ENCODE results near the gene KRT74.

KRT74 gene

DNA sequence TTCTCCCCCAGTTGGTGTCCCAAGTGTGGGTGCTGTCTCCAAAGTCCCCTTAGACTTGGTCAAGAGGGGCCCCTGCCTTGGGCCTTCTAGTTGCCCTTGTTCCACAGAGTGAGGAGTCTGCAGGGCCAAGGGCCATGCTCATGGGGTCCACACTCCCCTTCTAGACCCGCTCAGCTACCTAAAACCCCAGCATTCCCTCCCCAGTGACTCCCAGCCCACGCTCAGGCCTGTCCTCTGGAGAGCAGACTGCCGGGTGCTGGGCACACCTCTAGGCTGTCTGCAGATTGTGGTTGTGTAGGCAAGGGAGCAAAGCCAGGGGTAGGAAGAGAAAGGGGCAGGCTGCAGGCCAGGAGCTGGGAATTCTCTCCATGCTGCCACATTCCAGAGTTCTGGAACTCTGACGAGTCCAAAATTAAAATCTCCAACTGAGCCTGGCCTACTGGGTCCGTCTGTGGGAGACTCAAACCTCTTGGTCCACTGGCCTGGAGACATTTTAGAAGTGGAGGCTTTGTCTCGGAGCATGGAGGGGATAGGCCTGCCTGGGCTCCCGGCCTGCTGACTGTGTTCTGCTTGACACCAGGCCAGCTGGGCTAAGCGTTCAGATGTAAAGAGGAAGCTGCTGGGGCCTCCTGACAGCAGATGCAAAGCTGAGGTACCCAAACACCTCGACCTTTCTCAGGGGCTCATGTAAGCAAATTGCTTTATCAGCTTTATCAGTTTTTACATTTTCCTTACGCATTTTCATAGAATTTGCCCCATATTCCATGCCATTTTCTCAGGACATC is 39.8 kb downstream of the KRT74 start:
- DNase-seq = no peak

DNA sequence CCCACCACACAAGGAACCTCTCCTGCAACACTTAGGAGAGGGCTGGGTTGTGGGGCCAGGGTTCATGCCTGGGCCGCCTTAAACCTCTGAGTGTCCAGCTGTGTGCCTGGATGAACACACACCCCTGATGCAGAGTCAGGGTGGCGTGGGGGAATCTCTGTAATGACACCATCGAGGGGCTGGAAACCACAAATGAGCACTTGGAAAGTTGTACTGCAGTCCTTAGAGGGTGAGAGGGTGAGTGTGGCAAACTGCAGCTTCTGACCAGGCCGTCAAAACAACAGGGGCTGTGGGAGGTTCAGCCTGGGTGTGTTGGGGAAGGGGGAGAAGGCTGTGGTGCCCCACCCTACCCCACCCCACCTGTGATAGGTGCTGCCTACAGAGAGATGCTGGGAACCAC is 41.0 kb downstream of the KRT74 start:
- no peak for DNase-seq

DNA sequence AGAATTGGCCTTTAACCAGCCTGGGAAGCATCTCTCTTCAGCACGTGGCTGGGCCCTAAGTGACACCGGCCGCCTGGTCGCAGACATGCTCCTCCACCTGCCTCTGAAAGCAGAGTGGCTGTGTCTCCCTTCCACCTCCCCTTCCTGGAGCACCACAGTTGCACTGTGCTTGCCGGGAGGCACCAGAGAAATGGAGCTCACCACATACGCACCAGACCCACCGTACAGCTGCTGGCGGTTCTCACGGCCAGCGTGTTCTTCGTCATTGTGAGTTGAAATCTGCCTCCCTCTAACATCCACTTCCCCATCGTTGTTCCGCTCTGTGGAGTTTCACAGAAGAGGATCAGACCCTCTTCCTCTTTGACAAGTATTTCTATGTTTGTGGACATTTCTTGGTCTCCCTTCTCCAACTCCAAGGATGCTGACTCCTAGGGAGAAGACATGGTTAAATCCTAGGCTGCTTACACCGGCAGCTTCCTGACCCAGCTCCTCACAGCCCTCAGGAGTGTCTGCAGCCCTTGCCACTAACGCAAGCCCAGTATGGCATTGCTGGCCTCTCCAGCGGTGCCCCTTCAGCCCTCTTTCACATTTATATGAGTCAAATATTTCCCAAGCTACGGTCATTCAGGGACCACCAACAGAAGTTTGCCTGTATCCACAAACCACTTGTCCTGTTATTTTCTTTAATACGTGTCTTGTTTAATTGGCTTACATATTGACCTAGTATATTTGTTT is 41.9 kb downstream of the KRT74 start:
- no peak for DNase-seq

DNA sequence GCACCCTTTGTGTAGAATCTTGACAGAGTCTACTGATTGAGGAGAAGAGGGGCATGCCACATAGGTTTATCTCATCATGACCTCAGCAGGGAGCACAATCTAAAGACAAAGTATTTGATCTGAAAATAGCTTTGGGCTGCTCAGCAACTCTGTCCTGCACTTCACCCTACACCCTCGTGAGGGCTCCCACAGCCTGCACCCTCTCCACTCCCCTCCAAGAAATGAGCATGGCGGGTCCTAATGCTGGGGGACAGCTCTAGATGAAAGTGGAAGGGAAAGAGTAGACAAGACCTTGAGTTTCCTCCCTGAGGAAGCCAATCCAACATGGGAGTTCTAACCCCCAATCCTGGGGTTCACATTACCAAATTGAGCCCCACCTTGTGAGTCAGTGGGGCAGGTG is 42.7 kb downstream of the KRT74 start:
- no peak for DNase-seq

DNA sequence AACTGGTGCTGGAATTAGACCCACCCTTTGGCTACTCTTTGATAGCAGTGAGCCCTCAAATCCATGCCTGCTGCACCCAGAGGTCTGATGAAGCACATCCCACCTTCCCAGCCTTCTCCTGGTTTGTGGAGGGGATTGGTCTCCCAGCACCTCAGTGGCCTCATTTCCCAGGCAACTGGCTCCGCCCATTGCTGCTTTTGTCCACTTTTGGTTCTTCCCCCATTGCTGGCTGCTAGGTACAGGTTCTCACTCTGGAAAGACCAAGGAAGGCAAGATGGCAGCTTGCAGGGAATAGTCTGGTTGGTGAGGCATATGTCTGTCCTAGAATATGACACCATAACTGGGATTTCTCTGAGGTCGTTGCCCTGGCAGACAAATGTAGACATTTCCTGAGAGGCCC is 43.3 kb downstream of the KRT74 start:
- no peak for DNase-seq

DNA sequence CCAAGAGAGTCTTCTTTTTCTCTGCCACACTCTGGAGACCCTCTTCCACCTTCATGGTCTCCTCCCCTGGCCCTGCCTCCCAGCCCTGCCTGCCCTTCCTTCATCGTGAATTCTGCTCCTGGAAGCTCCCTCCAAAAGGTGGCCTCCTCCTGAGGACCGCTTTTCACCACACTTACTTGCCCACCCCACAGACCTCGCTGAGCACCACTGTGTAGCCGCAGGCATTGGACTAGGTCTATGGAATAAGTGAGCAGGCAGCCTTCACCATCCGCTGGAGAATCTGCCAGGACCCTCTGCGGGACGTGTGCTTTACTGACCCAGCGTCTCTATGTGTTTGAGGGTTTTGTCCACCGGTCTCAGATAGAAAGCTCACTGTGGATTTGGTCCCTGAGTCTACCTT is 43.8 kb downstream of the KRT74 start:
- no peak for DNase-seq

DNA sequence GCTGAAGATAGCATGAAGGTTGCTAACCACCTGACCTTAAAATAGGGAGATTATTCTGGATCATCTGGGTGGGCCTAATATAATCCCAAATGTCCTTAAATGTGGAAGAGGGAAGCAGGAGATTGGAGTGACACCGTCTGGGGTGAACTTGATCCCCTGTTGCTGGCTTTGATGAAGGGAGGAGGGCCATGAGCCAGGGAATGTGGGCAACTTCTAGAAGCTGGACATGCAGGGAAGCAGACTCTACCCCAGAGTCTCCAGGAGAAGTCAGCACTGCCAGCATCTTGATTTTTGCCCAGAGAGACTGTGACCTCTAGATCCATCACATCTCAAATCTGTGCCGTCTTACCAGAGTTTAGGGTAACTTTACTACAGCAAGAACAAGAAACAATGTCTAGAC is 44.2 kb downstream of the KRT74 start:
- no peak for DNase-seq

DNA sequence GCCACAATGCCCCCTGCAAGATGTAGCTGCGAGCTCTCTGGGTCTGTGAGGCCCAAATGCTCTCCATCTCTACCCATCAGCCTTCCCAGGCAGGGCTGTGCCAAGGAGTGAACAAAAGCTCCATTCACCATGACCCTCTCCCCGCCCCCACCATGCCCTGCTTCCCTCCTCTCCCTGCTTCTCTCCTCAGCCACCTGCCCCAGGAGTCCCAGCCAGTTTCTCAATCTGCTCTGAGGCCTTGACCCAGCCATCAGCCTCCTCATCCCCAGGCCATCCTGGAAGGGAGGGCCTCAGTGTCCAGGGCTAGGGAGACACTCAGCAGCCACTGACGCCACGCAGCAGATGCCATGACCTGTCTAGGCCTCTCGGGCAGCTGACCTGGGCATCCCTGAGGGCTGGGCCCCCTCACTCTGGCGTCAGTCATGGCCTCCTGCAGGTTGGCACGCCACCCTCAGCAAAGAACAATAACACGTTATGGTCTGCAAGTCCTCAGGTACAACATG is 45.0 kb downstream of the KRT74 start:
- no peak for DNase-seq

DNA sequence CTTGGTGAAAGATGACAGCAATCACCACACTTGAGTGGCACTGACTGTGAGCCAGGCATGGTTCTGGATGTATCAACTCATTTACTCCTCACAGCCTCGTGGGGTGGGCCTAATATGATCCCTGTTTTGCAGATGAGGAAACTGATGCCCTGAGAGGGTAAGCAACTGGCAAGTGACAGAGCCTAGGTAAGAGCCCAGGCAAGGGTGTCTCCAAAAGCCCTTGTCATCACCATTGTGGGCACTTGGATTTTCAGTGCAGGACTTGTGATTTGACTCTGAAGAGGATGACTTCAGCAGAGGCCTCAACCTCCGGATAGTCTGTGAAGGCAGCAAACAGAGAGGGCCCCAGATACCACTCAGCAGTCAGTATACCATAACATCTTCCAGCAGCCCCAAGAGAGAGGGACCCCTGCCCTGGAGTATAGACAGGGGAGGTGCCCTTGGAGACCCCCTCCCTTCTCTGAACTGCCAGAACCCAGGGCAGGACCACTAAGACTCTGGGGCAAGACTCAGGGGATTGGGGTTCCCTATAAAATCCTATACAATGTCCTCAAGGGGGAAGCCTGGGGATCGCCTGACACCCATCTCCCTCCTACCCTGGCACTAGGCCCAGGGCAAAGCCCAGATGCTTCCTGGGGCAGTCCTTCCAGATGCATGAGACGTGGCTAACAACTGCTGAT is 46.4 kb downstream of the KRT74 start:
- no peak for DNase-seq

DNA sequence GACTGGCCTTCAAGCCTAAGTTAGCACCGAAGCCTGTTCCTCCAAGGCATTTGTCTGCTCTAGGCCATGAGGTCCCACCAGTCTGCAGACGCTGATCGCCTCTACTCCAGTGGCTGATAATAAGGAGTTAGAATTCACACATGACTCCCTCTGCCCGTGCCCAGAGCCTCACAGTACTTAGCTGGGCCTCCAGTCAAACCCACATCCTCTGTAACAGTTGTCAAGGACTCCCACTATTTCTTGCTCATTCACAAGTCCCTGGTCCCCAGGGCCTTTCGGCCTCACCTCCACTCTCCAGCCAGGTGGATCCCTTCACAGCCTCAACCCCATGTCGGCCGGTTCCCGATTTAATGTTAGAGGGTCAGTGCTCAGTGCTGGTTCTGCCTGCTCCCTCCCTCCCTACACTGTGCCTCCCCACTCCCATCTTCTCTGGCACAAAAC is 47.1 kb downstream of the KRT74 start:
- DNase-seq = no peak

DNA sequence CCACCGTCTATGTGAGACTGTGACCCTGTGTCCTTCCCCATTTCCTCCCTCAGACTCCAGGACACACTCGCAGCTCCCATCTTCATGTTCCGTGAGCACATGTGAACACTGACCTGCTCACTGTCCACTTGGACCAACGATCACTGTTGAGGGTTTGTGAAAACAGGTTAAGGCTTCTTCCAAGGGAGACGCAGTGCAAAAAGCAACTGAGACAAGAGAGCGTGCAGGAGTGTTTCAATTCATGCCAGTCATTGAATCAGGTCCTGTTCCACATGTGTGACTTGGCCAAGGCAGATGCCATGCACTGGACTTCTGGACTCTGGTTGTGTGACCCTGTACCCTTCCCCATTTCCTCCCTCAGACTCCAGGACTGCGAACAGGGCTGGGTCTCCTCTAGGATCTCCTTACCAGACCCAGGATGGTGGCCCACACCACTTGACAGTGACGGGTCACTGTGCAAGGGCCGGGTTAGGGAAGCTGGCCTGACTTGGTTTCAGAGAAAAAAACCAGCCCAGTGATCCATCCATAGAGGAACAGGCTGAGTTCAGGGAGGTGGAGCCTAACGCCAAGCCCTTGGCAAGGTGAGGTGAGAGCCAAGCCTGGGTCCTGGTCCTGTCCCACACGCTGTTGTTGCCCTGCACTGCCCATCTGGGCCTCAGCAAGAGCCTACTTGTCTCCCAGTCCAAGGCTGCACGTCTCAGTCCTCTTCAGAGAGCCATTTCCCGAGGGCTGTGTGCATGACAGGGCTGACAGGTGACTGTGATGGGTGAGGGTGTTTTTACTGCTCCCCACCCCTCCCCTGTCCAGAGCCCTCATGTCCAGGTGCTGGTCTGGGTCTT is 47.8 kb downstream of the KRT74 start:
- DNase-seq = no peak

DNA sequence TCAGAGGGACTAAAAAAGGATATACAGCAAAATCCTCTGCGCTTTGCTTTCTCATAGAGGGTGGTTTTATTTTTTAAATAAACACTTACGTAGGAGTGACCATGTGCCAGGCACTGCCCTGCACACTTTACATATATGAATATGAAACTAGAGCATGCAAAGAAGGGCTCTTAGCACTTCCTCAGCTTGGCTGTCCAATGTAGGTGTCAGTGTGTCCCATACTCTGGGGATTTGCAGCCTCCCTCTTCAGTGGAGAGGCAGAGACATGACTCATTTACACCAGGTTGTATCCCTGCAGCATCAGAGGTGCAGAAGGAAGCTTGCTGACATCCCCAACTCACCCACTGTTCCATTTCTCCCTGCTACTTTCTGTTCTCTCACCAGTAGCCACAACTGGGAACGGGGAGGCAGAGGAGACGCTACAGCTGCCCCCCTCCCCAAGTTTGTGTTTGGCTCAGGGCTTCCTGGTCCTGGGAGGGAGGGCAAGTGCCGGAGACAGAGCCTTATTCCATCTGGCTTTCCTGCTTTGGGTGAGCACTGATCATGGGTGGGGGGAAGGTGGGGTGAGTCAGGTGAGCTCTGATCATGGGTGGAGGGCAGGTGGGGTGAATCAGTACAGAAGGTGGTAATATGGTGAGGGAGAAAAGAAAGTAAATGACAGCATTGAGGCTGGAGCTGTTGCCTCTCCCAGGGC is 48.6 kb downstream of the KRT74 start:
- no peak for DNase-seq

DNA sequence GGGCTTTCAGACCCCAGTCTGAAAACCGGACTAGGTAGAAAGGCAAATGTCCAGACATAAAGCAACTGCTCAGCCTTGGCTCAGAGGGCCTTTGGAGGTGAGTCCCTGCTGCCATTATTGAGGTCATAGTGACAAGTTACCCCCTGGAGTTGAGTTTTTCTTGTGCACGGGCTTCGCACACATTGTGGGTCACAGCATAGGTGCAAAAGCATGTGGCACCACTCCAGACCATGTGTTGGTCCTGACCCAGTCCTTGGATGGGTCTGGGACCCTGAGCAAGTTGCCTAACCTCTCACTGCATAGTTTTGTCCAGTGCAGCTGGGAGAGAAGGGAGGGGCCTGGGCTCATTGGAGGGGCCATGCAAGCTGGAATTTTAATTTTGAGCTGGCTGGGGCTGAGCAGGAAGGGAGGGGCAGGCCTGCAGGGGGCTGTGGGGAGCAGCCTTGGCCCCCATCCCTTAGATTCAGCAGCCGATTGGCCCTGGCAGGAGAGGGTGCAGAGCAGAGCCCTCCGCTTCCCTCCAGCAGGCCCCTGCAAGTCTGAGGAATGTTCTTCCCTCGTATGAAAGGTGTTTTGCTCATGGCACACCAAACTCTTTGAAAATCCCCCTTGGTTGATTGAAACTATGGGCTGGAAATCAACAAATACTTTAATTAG is 49.3 kb downstream of the KRT74 start:
- no peak for DNase-seq

DNA sequence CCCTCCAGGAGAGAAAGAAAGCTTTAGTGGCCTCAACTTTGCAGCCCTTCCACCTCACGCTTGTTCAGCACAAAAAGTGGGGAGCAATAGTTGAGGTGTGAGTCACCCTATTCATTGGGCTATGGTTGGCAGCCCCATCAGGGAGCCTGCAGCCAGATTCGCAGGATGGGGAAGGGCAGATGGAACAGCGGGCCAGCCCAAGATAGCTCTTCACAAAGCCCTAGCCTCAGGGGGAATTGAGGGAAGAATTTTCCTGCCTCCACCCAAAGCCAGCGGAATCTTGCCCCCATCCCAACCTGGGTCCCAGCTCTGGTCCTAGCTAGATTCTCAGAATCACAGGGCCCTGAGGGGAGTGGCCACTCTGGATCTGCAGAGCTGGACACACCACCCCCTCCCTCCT is 49.8 kb downstream of the KRT74 start:
- DNase-seq = no peak

DNA sequence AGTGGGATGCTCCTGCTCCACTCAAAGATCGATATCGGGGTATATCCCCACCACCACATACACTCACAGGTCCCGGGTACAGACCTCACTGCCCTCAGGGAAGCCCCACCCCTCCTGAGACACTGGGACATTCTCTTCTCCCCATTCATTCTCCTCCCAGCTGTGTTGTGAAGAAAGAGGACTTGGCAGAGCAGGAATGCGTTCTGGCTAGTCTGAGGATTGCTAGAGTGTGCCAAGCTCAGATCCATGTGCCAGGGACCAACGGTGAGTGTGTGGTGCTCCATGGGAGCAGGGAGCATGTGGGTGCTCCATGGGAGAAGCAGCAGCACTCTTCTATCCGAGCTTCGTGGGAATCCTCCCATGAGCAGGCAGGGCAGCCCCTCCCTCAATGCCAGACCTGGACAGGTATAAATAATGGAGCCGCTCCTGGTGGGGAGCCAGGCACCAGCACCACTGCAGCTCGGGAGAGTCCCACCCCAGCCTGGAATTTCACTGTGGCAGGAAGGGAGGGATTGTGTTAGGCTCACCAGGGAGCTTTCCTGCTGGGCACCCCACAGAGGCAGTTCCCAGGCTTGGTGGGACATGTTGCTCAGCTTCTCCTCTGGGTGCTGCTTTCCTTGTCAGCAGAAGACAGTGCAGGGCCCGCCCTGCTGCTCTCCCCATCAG is 51.2 kb downstream of the KRT74 start:
- DNase-seq = no peak

DNA sequence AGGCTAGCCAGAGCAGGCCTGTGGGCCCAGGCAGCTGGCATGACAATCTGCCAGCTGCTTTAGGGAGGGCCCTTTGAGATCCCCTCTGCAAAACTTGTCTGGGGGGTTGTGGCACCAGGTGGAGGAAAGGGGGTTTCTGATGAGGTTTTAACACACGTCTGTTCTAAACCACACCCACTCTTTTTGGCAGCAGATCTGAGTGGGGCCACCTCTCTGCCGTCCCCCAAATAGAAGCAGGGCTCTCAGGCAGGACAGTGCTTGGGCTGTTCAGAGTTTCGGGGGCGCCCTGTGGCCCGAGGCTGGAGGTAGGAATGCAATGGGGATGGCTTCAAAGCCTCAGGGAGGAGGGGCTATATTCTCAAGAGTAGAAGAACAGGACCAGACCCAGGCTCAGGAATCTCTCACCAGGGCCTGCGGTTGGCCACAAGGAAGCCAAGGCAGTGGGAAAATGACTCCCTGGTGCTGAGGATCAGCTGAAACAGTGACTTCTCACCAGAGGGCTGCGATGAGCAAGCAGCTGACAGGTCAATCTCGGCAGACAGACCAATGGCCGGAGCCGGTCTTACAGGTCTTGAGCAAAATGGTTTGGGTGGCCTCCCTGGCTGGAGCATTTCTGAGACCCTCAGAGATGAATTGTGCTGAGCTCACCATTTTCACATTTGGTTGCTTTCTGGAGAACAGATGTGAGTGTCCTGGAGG is 51.9 kb downstream of the KRT74 start:
- no peak for DNase-seq

DNA sequence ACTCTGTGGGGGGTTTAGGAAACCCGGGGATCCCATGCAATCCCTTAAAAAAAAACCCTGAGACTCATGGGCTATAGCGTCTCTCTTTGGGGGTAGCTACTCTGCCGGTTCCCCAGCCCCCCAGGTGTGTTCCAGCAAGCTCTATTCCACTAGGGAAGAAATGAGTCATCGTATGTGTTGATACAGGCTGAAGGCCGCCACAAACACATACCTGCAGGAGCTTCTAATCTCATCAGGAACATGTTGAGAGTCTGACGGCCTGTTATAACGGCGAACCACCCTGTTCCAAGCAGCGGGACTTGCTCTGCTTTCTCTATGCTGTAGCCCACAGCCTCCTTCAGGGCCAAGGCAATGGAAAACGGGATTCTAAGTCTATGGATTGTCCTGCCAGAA is 52.5 kb downstream of the KRT74 start:
- no peak for DNase-seq

DNA sequence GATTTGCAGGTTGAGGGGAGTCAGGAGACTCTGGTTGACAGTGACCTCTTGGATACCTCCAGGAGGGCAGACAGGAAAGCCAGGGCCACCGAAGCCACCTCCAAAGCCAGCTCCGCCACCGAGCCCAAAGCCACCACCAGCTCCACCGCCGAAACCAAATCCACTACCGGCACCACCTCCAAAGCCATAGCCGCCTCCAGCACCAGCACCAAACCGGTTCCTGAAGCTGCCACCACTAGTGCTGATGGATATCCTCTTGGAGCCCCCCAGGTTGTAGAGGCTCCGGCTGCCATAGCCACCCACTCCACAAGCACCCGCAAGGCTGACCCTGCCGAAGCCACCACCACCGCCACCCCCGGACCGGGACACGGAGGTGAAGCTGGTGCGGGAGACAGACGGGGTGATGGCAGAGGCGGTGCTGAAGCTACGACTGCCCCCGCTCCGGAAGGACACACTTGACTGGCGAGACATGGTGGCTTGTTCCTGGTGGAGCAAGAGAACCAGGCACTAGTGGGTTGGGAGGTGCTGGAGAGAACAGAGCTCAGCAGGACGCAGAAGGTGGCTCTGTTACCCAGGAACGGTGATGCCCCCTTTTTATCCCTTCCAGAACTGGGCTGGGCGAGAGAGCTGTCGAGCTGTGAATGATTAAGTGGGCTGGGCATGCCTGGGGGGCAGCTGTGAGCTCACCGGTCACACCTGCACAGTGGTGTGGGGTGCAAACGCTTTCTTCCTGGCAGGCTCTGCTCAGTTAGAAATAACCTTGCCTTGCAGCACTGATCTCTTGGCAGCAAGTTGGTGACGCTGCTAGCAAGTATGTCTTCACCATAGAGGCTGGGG is 53.6 kb downstream of the KRT74 start, which contains the start of gene KRT5:
Gene KRT5 (minus strand): TSS at position 569 of the 837 bp plus-strand sequence. CDS start 98 bp downstream, at position 471.
- no peak for DNase-seq

DNA sequence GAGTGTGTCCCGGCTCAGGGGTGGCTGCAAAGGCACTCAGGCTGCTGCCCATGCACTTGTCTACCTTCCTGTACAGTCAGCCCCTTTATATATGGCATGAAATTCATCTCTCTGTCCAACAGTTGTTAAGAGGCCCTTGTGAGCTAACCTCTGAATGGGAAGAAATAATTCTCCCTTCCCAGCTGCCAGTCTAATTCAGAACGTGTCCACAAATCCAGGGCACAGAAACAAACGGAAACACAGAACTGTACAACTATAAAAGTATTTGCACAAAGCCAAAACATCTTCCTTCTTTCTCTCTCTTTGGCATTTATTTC is 54.3 kb downstream of the KRT74 start:
- no peak for DNase-seq
